Measurements from ENCODE around the gene NCSTN. TPM values are rescaled to one million over a fixed set of nuclear protein-coding genes. Genes with fewer than 3 reads are reported as not detected.

The NCSTN gene
- total and polyA plus RNA-seq, 9 of the 15 experiments (the other 6 are each of a cell fraction or from before 2014, with no cell fraction given): 21.3 to 91.1 (median 57.9) TPM

DNA sequence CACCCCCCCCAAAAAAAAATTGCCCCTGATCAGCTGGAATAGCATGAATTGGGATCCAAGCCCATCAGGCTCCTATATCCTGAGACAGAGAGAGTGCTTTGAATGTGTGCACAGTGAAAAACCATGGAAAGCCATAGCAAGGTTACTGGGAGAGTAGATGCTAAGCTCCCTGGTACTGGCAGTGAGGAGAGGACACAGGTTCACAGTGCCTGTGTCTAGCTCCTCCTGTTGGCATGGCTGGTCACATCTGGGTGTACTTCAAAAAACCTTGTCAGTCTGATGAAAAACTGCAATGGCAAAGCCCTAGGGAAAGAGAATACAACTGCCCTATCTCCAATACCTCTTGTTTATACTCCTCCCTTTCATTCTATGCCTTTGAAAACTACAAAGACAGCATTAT is 13.1 kb upstream of the NCSTN start (continued):
- TF ChIP-seq PBX2 (CRISPR knock-in tag; IDR thresholded peaks at IDR 0.05; ENCODE audit: low read depth) (no peak), PBX2 (tag; conservative IDR thresholded peaks at IDR 0.05; ENCODE audit: low read depth) (no peak), MBD2 (IDR thresholded peaks at IDR 0.05; ENCODE audit: borderline replicate concordance, low read depth) (no peak), ZNF408 (CRISPR knock-in tag; IDR thresholded peaks at IDR 0.05; ENCODE audit: low read depth) (no peak)

DNA sequence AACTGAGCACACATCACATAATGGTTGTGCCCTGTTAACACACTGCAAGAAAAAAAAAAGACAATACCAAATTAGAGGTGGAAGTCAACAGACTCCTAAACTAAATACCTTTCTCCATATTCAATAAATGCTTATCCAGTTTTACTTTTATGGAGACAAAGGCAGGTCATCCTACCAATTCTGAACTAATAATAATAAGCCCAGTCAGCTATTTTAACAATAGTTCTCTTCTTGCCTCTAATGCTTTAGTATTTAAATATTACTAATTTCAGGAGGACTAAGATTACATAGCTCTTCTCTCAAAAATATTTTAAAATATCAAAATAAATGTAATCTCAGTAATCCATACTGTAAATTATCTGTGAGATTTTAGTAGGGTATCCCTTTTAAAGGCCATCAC is 10.7 kb upstream of the NCSTN start:
- Histone ChIP-seq H3K4me2 (ENCODE audit: insufficient read depth, low read length) (no peak overlapping the region), H3K79me2 (ENCODE audit: control insufficient read depth, insufficient read depth, low read length) (peaks cover 4% of the 10 kb centered on the region; the same call in 2 of the 3 replicates), H3K9me3 (replicated peaks; ENCODE audit: control insufficient read depth, insufficient read depth, low read depth, low read length) (no peaks in the 10 kb centered on the region), H3K4me3 (no peak overlapping the region), H2AFZ (ENCODE audit: low read depth, low read length) (no peak overlapping the region), H3K9ac (ENCODE audit: insufficient read depth in 1 of 2, low read depth in 2 of 2, low read length in 2 of 2) (no peak overlapping the region), H4K20me1 (replicated peaks; ENCODE audit: control insufficient read depth, insufficient read depth, low read length) (no peaks in the 10 kb centered on the region), H3K36me3 (ENCODE audit: control insufficient read depth, insufficient read depth, low read length) (peaks cover 92% of the 10 kb centered on the region), H3K9me1 (ENCODE audit: control insufficient read depth, insufficient read depth, low read length) (no peaks in the 10 kb centered on the region), H3K4me1 (replicated peaks in 1 of 2; ENCODE audit: control insufficient read depth in 2 of 2, insufficient read depth in 2 of 2, low read length in 2 of 2) (no peaks in the 10 kb centered on the region), H3K27me3 (ENCODE audit: control insufficient read depth in 2 of 2, insufficient read depth in 2 of 2, low read length in 2 of 2) (no peaks in the 10 kb centered on the region), H3K27ac (ENCODE audit: extremely low read depth, low read depth, low read length) (no peak overlapping the region)
- BruUV-seq (replicated peaks): no TSS peak
- in situ Hi-C loops (cut with MboI) (no loop called here), intact Hi-C loops (cut with micrococcal nuclease) (no loop called here)
- CTCF ChIA-PET (ENCODE audit: low intra/inter-chr PET ratio): no interaction called here
- FAIRE-seq (no peak), ATAC-seq (no peak), DNase-seq (ENCODE audit: extremely low read depth in 1 of 4, low spot score in 3 of 4) (no peak)
- POLR2A ChIA-PET: interaction anchor here (0.6 to 1.5 kb wide), 4 partner anchors 10 to 22 kb away, joined by 3 to 5 read pairs (median 4); no protein-coding TSS in a partner anchor
- TF ChIP-seq SAFB (IDR thresholded peaks at IDR 0.05; ENCODE audit: borderline replicate concordance, low read depth, low read length) (no peak), ZNF316 (IDR thresholded peaks at IDR 0.05) (peak; percentile 92), MAFF (IDR thresholded peaks at IDR 0.05; ENCODE audit: low read length) (peak; percentile 77), ZNF395 (CRISPR knock-in tag; IDR thresholded peaks at IDR 0.05) (no peak), ATF7 (IDR thresholded peaks at IDR 0.05) (no peak), C11orf30 (IDR thresholded peaks at IDR 0.05; ENCODE audit: low read depth) (peak; percentile 78), MAFK (IDR thresholded peaks at IDR 0.05; ENCODE audit: low read length) (peak; percentile 77), MAFG (tag; conservative IDR thresholded peaks at IDR 0.05) (peak; percentile 68)
